GM12865 (cell line): Measurements from ENCODE around the gene HOXA13.

ENCODE experiments used
- DNase-seq: peaks from one replicate; pipeline ENCODE4 v3.0.0; 2010; ENCODE audit warnings: low read depth
- H3K4me3 ChIP-seq: 2 replicates; pipeline ENCODE4 v1.5.1; 2011; ENCODE audit warnings: mild to moderate bottlenecking, low read depth, low read length, control low read depth
- CTCF ChIP-seq: IDR thresholded peaks from 2 replicates; pipeline ENCODE4 v1.5.1; 2011; ENCODE audit warnings: low read length, control low read depth, low read depth, inconsistent platforms; ENCODE audit not compliant: insufficient read depth; ENCODE audit errors: missing control alignments

Gene HOXA13

GRCh38 chr7:27185854-27186667 lies 13.8 kb downstream of the HOXA13 start:
- H3K4me3 ChIP-seq, result no peak overlapping the region
- TF ChIP-seq CTCF, result no peak
- DNase-seq, result no peak

GRCh38 chr7:27185013-27185853 lies 14.7 kb downstream of the HOXA13 start, which contains the start of gene HOXA11:
Gene HOXA11, minus strand, starts transcription at chr7:27185232. Its CDS starts 88 bp downstream, at chr7:27185144.
- no peak for DNase-seq
- no peak within 1 kb of the TSS for H3K4me3 ChIP-seq

GRCh38 chr7:27184337-27185012 lies 15.4 kb downstream of the HOXA13 start:
- no peak for TF ChIP-seq CTCF
- no peak for DNase-seq
- no peak overlapping the region for H3K4me3 ChIP-seq

More at GRCh38 chr7:27185013-27185853, 14.7 kb downstream of the HOXA13 start, which contains the start of gene HOXA11:
- TF ChIP-seq CTCF, result no peak

- H3K4me3 ChIP-seq, result no peak overlapping the region
- DNase-seq, result no peak
These were observed 16.1 kb downstream of the HOXA13 start for GRCh38 chr7:27183682-27184336.

GRCh38 chr7:27182861-27183681 lies 16.8 kb downstream of the HOXA13 start:
- DNase-seq, result no peak
- no peak for TF ChIP-seq CTCF
- H3K4me3 ChIP-seq, result no peak overlapping the region

More at GRCh38 chr7:27183682-27184336, 16.1 kb downstream of the HOXA13 start:
- no peak for TF ChIP-seq CTCF
